T-helper 17 cell (primary cell): ENCODE results near the gene LRRC59. TPM values are rescaled to one million over a fixed set of nuclear protein-coding genes. Genes with fewer than 3 reads are reported as not detected.
A peak's percentile ranks its signal among the peaks of the same experiment; 100 is the strongest.
"Not testable (repeated sequence)": the region's sequence is repeated elsewhere in the genome, so short reads cannot be mapped to it uniquely, and the experiment has no call there.

ENCODE experiments used
- ATAC-seq: fragments of 150-1000 bp; cut with Tn5 transposase; 2 replicates; pipeline ENCODE4 v1.10.0; 2021; ENCODE audit warnings: mild to moderate bottlenecking, moderate library complexity
- DNase-seq, 3 donors: peaks; one replicate each; pipeline versions ENCODE4 v3.0.0 to v3.0.0-alpha.2; 2020 to 2021
- H3K9me3 ChIP-seq: one replicate; pipeline ENCODE4 v1.7.0; 2013; ENCODE audit warnings: low read length, mild to moderate bottlenecking; ENCODE audit not compliant: control insufficient read depth, poor library complexity, severe bottlenecking
- H3K27ac Mint-ChIP-seq: one replicate; pipeline ENCODE4 v1.8.0; 2022; ENCODE audit warnings: mild to moderate bottlenecking, moderate library complexity, mixed read lengths
- H3K27me3 Mint-ChIP-seq: one replicate; pipeline ENCODE4 v1.8.0; 2022; ENCODE audit warnings: mixed read lengths
- H3K36me3 Mint-ChIP-seq: one replicate; pipeline ENCODE4 v1.8.0; 2022; ENCODE audit warnings: low read depth, mixed read lengths
- H3K4me1 Mint-ChIP-seq: one replicate; pipeline ENCODE4 v1.8.0; 2022; ENCODE audit warnings: mild to moderate bottlenecking, mixed read lengths
- H3K4me3 Mint-ChIP-seq: one replicate; pipeline ENCODE4 v1.8.0; 2022; ENCODE audit warnings: mild to moderate bottlenecking, moderate library complexity, mixed read lengths
- total RNA-seq, 4 donors: library from RNA in 2 of 4; stranded (reverse) in 2 of 4; gene quantifications; one replicate each; pipeline ENCODE4 v1.2.3 and lab custom pipeline; 2022 to 2026

The LRRC59 gene
- total RNA-seq, 2 donors from 2014 or later, result 45.2 to 51.9 TPM

DNA sequence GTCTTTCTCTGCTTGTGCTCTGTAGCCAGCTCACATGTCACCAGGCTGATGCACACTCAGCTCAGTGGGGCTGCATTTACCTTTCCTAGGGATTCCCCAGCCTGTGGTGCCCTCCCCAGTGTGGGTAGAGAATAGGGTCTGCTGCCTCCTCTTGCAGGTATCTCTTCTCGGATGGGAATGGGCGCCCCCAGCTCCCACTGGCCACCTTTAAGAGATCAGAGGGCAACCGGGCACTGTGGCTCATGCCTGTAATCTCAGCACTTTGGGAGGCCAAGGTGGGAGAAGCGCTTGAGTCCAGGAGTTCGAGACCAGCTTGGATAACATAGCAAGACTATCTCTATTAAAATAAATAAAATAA lies 48.1 kb downstream of the LRRC59 start:
- DNase-seq, result no peak
- Mint-ChIP-seq H3K36me3 (peaks cover 10% of the 10 kb centered on the region), H3K4me3 (no peak overlapping the region), H3K27me3 (no peaks in the 10 kb centered on the region), H3K27ac (peak overlapping the region; percentile 91), H3K4me1 (peaks cover 29% of the 10 kb centered on the region)
- no peak for ATAC-seq
- H3K9me3 ChIP-seq, result no peaks in the 10 kb centered on the region

DNA sequence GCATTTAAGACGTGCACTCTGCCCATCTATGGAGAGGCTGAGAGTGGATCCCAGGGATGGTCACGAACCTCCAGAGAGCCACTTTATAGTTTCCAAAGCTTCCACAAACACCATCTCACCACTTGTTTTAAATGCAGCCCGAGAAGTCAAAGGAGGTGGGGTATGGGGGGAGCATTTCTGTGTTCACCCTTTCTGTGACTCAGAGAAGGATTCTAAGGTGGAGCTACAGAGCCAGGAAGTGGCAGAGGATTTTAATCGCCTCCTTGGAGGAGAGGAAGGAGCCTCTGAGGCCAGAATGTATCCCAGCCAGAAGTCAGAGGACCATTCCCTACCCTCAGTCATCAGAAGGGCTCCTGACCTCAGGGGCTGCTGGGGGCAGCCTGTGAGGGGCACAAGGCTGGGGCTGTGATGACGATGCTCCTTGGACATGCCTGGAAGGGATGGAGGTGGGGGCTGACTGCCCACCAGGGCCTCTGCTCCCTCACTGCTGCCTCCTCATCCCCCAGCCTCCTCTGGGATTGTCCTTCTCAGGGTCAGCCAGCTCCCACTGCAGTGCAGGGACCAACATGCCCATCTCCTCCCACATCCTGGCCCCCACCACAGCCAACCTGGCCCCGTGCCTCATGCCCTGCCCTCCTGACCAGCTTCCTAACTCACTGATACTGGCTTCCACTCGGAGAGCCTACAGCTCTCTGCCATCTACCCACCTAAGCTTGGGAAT lies 48.6 kb downstream of the LRRC59 start:
- Mint-ChIP-seq H3K4me1 (peaks cover 29% of the 10 kb centered on the region), H3K4me3 (peak overlapping the region; percentile 28), H3K36me3 (peaks cover 7% of the 10 kb centered on the region), H3K27me3 (no peaks in the 10 kb centered on the region), H3K27ac (peak overlapping the region; percentile 91)
- no peaks in the 10 kb centered on the region for H3K9me3 ChIP-seq
- ATAC-seq (no peak), DNase-seq (no peak)

DNA sequence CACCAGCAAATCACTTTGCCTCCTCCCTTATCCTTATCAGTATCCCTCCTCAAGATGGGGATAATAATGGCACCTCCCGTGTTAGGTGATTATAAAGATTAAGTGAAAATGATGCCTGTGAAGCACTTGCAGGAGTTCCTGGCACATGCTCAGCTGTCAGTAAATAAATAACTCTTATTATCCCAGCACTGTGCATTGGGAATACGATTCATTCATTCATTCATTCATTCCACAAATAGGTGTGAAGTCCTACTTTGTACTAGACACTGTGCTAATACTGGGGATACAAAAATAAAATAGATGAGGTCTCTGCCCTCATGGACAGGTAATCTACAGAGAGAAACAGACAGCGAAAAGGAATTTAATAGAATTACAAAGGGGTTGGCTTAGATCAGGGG lies 49.4 kb downstream of the LRRC59 start:
- peak overlapping the region; percentile 70 for H3K4me3 Mint-ChIP-seq
- no peaks in the 10 kb centered on the region for H3K9me3 ChIP-seq
- no peaks in the 10 kb centered on the region for H3K27me3 Mint-ChIP-seq
- DNase-seq, result no peak
- ATAC-seq, result no peak
- peaks cover 4% of the 10 kb centered on the region for H3K36me3 Mint-ChIP-seq
- peak overlapping the region; percentile 84 for H3K27ac Mint-ChIP-seq
- peaks cover 29% of the 10 kb centered on the region for H3K4me1 Mint-ChIP-seq

DNA sequence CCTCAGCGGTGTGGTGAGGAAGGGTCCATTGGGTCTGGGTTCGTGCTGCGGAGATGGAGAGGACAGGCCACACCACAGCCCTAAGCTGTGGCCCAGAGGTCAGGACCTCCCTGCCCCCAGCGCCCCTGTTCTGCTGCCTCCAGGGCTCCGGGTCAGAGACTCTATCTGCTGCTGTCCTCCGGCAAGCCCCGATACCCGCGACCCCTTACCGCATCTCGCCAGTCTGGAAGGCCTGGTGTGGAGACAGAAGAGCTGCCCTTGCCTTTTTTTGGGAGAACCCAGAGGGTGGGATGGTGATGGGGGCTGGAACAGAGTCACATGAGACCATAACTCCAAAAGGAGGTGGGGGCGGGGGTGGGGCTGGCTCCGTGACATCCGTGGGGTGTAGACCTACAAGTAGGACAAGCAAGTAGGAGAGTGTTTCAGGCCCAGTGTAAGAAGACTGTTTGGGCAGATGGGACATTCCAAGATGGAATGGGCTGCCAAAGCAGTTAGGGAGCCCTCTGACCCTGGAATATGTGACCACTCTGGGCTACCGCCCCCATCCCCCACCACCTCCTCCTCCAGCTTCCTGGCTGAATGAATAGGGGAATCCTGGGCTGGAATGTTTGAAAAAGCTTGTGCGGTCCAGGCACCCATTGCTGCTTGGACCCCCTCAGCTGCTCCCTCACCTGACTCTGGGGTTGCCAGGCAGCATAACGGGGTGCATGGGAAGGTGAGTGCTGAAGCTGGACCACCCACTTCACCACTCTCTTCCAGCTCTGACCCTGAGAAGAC lies 50.0 kb downstream of the LRRC59 start:
- peak overlapping the region; percentile 84 for H3K27ac Mint-ChIP-seq
- no peak for ATAC-seq
- H3K36me3 Mint-ChIP-seq, result peaks cover 3% of the 10 kb centered on the region
- H3K9me3 ChIP-seq, result no peaks in the 10 kb centered on the region
- no peak for DNase-seq
- peaks cover 27% of the 10 kb centered on the region for H3K4me1 Mint-ChIP-seq
- H3K4me3 Mint-ChIP-seq, result peak overlapping the region; percentile 93
- no peaks in the 10 kb centered on the region for H3K27me3 Mint-ChIP-seq

DNA sequence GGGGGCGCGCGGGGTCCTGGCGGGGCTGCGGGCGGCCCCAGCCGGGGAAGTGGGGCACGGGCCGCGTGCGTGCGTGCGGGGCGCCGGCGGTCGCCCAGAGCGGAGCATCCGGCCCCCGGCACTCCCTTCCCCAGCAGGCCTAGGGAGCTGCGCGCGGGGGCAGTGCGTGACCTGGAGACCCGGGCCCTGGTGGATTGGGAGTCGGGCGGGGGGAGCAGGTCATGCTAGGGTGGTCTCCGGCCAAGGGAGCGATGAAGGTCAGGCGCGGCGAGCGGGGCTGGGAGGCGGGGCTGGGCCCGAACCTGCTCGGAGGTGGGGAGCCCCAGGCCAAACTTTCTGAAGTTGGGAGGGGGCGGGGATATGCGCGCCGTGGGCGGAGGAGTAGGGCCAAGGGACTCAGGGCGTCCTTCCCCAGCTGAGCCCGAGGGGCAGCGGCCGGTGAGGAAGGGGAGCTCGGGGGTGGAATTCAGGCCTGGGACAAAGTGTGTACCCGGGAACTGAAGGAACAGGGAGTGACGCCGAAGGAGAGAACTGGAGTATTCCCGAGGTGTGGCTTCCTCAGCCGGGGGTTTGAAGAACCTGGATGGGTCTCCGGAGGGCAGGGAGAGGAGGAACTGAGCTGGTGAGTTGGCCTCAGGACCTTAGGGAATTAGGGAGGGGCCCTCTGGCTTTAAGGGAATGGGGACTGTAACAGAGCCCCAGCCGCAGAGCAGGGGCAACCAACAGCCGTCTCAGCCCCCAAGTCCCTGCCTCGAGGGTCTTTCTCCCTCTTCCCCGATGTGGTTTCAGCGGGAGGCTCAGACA lies 50.8 kb downstream of the LRRC59 start:
- Mint-ChIP-seq H3K27ac (peak overlapping the region; percentile 84), H3K27me3 (no peaks in the 10 kb centered on the region), H3K4me3 (peak overlapping the region; percentile 93), H3K4me1 (peaks cover 21% of the 10 kb centered on the region), H3K36me3 (no peaks in the 10 kb centered on the region)
- H3K9me3 ChIP-seq, result no peaks in the 10 kb centered on the region
- peak; percentile 68 for ATAC-seq
- DNase-seq, result peak in 1 of 3 donors; percentile 26

DNA sequence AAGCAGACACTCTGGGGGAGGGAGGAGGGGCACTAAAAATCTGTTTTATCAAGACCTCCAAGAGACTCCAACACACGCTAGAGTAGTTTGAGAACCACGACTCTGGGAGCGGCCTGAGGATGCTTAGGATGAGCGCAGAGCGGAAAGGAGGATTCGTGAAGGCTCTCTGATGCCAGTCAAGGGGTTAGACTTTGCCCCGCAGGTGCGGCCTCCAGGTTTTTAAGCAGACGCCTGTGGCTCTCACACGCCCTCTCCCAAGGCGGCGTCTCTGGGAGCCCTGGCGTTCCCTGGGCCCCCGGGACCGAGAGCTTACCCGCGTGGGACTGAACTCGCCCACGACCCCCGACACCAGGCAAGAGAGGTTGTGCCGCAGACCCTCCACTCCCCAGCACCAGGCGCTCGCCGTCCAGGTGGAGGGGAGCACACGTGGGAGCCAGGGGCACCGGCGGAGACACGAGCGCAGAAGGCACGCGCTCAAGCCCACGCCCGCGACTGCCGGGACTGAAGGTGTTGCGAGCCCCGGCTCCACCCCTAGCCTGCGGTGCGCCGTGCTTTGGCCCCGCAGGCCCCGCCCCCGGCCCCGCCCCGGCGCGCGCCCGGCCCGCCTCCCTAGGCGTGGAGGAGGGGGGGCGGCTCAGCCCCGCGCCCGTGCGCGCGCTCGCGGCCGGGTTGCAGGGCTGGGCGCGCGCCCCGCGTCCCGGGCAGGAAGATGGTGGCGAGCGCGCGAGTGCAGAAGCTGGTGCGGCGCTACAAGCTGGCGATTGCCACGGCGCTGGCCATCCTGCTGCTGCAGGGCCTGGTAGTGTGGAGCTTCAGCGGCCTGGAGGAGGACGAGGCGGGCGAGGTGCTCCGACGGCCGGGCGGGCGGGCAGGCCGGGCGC lies 51.7 kb downstream of the LRRC59 start, which contains the start of gene XYLT2:
Gene XYLT2, plus strand, starts transcription at position 695 of the 881 bp plus-strand sequence. Its CDS starts 15 bp downstream, at position 710.
- Mint-ChIP-seq H3K4me1 (peaks cover 18% of the 10 kb centered on the region), H3K36me3 (no peaks in the 10 kb centered on the region), H3K27ac (peak within 1 kb of the TSS; percentile 84), H3K4me3 (peak within 1 kb of the TSS; percentile 93), H3K27me3 (no peaks in the 10 kb centered on the region)
- no peaks in the 10 kb centered on the region for H3K9me3 ChIP-seq
- DNase-seq (peak; percentile 93 to 97 (median 95)), ATAC-seq (peak; percentile 95)

DNA sequence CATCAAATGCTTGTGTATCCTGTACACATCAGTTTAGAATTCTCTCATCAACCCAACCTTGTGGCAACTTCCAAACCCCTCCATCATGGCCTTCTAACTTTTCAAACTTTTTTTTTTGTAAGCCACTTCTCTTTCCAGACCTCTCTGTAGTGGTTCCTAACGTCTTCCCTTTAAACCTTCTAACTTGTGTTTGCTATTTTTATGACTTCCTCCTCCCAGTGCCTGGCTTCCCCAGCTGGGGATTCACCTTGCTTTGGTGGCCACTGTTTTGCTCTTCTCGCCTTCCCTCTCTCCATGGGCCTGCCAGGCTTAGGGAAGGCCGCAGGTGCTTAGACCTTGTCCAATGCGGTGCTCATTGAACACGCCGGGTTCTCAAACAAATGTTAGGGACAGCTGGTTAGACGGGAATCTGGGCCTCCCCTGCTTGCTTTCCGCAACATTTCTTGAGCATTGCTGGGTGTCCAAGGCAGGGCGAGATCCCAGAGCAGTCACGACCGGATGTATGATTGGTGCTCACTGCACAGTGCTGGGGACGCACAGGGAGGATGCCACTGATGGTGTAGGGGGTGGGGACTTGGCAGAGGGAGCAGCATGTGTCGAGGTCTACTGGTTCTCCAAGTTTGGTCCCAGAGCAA lies 52.5 kb downstream of the LRRC59 start:
- Mint-ChIP-seq H3K27me3 (no peaks in the 10 kb centered on the region), H3K4me3 (peak overlapping the region; percentile 25), H3K36me3 (no peaks in the 10 kb centered on the region), H3K4me1 (peaks cover 18% of the 10 kb centered on the region), H3K27ac (peak overlapping the region; percentile 84)
- ATAC-seq, result no peak
- DNase-seq, result no peak
- no peaks in the 10 kb centered on the region for H3K9me3 ChIP-seq

DNA sequence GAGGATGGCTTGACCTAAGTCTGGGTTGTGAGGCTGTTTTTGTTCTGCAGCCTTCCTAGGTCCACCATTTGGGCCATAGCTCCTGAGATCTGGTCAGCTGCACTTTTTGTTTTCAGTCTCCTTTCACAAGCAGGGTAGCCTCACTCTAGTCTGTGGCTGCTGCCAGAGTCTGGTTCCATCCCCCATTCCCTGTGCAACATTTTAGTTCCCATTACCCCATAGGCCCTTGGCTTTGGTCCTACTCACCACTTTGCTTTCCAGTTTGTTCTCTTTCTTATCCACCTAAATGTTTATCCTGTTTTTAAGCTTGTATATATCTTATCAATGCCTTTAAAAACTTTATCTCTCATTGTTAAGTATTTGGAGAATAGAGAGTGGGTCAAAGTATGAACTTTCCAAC lies 57.9 kb downstream of the LRRC59 start:
- H3K4me1 Mint-ChIP-seq, result no peaks in the 10 kb centered on the region
- peaks cover 5% of the 10 kb centered on the region for H3K27me3 Mint-ChIP-seq
- no peak overlapping the region for H3K27ac Mint-ChIP-seq
- no peak for DNase-seq
- H3K4me3 Mint-ChIP-seq, result no peak overlapping the region
- no peak for ATAC-seq
- H3K36me3 Mint-ChIP-seq, result no peaks in the 10 kb centered on the region
- no peaks in the 10 kb centered on the region for H3K9me3 ChIP-seq

DNA sequence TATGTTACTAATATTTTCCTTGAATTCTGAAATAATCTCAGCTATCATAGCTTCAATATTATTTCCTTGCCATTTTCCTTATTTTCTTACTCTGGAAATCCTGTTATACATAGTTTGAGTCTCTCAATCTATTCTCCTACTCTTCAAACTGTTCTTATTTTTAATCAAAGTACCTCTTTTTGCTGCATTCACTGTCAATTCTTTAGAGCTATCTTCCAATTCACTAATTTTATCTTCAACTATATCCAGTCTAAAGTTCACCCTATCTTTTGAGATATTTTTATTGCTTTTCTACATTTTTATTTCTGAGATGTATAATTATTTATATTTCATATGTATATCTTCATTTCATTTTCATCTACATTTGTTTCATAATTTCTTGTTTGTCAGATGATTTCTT lies 58.7 kb downstream of the LRRC59 start:
- Mint-ChIP-seq H3K4me1 (peaks cover 4% of the 10 kb centered on the region), H3K27me3 (peaks cover 5% of the 10 kb centered on the region), H3K27ac (no peak overlapping the region), H3K4me3 (no peak overlapping the region), H3K36me3 (no peaks in the 10 kb centered on the region)
- no peak for ATAC-seq
- no peaks in the 10 kb centered on the region for H3K9me3 ChIP-seq
- DNase-seq, result no peak

DNA sequence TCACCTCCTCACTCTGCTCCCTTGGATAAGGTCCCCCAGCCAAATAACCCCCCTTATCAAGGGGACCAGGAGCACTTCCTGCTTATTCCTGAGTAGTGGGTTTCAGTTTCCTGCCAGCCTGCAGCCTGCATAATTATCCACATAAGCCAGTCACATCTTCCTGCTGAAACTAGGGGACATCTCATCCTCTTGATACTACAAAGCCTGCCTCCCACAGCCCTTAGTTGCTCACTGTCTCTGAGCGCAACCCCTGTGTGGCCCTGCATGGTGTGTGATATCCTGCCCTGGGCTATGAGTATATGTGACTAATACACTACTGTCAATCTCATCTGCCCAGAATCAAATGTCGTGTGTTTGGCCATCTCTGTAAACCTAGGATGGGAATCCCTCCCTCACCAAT lies 59.4 kb downstream of the LRRC59 start:
- ATAC-seq, result no peak
- Mint-ChIP-seq H3K4me3 (no peak overlapping the region), H3K27me3 (peaks cover 12% of the 10 kb centered on the region), H3K36me3 (no peaks in the 10 kb centered on the region), H3K27ac (no peak overlapping the region), H3K4me1 (peaks cover 5% of the 10 kb centered on the region)
- H3K9me3 ChIP-seq, result no peaks in the 10 kb centered on the region
- DNase-seq, result no peak

DNA sequence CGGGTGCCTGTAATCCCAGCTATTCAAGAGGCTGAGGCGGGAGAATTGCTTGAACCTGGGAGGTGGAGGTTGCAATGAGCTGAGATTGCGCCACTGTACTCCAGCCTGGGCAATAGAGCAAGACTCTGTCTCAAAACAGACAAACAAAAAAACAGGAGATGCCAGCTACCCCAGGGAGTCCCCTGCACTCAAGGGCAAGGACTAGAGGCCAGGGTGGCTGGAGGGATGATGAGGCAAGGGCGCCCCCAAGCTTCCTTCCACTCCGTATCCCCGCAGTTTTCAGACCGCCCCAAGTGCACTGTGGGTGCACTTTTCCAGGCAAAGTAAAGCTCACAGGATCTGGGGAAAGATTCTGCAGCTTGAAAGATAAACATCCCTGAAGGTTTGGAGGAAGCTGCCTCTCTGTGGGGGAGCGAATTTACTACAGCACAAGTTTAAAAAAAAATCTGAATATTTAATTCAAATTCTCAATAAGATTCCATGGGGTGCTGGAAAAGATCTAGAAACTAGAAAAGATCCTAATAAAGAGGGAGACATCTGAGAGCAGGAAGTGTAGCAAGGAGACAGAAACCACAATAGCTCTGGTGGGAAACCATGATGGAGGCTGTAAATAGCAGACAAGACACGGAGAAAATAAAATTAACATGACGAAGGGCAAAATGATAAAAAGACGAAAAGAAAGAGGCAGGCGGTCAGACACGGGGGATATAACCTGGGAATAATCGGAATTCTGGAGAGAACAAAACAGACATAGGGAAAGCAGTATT lies 63.8 kb downstream of the LRRC59 start:
- H3K4me3 Mint-ChIP-seq, ATAC-seq, H3K4me1 Mint-ChIP-seq, DNase-seq, H3K9me3 ChIP-seq, H3K36me3 Mint-ChIP-seq: not testable (repeated sequence)
- Mint-ChIP-seq H3K27ac (peak overlapping the region; percentile 19), H3K27me3 (peaks cover 37% of the 10 kb centered on the region)
